ENCODE measurements around the gene SPDYE4.

Gene SPDYE4

GRCh38 chr17:8741771-8742170 is 16.6 kb downstream of the SPDYE4 start:
- Histone ChIP-seq H3K9ac (ENCODE audit: low read depth, low read length, poor library complexity, severe bottlenecking) (no peak overlapping the region), H3K4me1 (ENCODE audit: insufficient read depth, low read length, poor library complexity, severe bottlenecking) (peaks cover 12% of the 10 kb centered on the region), H2AFZ (ENCODE audit: low read length) (no peak overlapping the region; the same call in 1 of the 2 replicates), H3K36me3 (ENCODE audit: insufficient read depth, low read length) (no peaks in the 10 kb centered on the region), H3F3A (ENCODE audit: low read depth) (no peaks in the 10 kb centered on the region), H3K4me2 (ENCODE audit: low read depth, low read length, poor library complexity, severe bottlenecking) (no peak overlapping the region), H4K20me1 (ENCODE audit: insufficient read depth, low read length, poor library complexity, severe bottlenecking) (no peaks in the 10 kb centered on the region), H3K79me2 (ENCODE audit: insufficient read depth, low read length) (no peaks in the 10 kb centered on the region), H3K9me2 (replicated peaks; ENCODE audit: low read depth, low read length) (no peaks in the 10 kb centered on the region), H3K9me3 (ENCODE audit: insufficient read depth, low read depth, low read length) (no peaks in the 10 kb centered on the region), H3K27me3 (ENCODE audit: insufficient read depth, low read length, poor library complexity, severe bottlenecking) (no peaks in the 10 kb centered on the region), H3K4me3 (ENCODE audit: low read length, poor library complexity, severe bottlenecking) (no peak overlapping the region)
- no peak for TF ChIP-seq EZH2phosphoT487 (IDR thresholded peaks at IDR 0.05; ENCODE audit: borderline replicate concordance)
- TF ChIP-seq CTCF (conservative IDR thresholded peaks at IDR 0.05; ENCODE audit: low read length), result no peak

GRCh38 chr17:8741366-8741765 is 17.0 kb downstream of the SPDYE4 start:
- no peaks in the 10 kb centered on the region for H3F3A ChIP-seq (ENCODE audit: low read depth)
- H3K36me3 ChIP-seq (ENCODE audit: insufficient read depth, low read length), result no peaks in the 10 kb centered on the region
- no peak overlapping the region for H3K4me2 ChIP-seq (ENCODE audit: low read depth, low read length, poor library complexity, severe bottlenecking)
- no peaks in the 10 kb centered on the region for H3K27me3 ChIP-seq (ENCODE audit: insufficient read depth, low read length, poor library complexity, severe bottlenecking)
- no peaks in the 10 kb centered on the region for H4K20me1 ChIP-seq (ENCODE audit: insufficient read depth, low read length, poor library complexity, severe bottlenecking)
- H3K4me3 ChIP-seq (ENCODE audit: low read length, poor library complexity, severe bottlenecking), result no peak overlapping the region
- no peaks in the 10 kb centered on the region for H3K79me2 ChIP-seq (ENCODE audit: insufficient read depth, low read length)
- 0 out of 2 replicates have a peak overlapping the region, but pooled peaks have one; percentile 62 for H2AFZ ChIP-seq (ENCODE audit: low read length)
- H3K9me2 ChIP-seq (replicated peaks; ENCODE audit: low read depth, low read length), result no peaks in the 10 kb centered on the region
- H3K9me3 ChIP-seq (ENCODE audit: insufficient read depth, low read depth, low read length), result no peaks in the 10 kb centered on the region
- no peak overlapping the region for H3K9ac ChIP-seq (ENCODE audit: low read depth, low read length, poor library complexity, severe bottlenecking)
- peaks cover 11% of the 10 kb centered on the region for H3K4me1 ChIP-seq (ENCODE audit: insufficient read depth, low read length, poor library complexity, severe bottlenecking)
- TF ChIP-seq EZH2phosphoT487 (IDR thresholded peaks at IDR 0.05; ENCODE audit: borderline replicate concordance) (no peak), CTCF (conservative IDR thresholded peaks at IDR 0.05; ENCODE audit: low read length) (no peak)

GRCh38 chr17:8740486-8740885 is 17.9 kb downstream of the SPDYE4 start:
- peak overlapping the region; percentile 62 for H3K4me2 ChIP-seq (ENCODE audit: low read depth, low read length, poor library complexity, severe bottlenecking)
- no peaks in the 10 kb centered on the region for H3K79me2 ChIP-seq (ENCODE audit: insufficient read depth, low read length)
- H3K9me2 ChIP-seq (replicated peaks; ENCODE audit: low read depth, low read length), result no peaks in the 10 kb centered on the region
- no peaks in the 10 kb centered on the region for H3K27me3 ChIP-seq (ENCODE audit: insufficient read depth, low read length, poor library complexity, severe bottlenecking)
- H4K20me1 ChIP-seq (ENCODE audit: insufficient read depth, low read length, poor library complexity, severe bottlenecking), result no peaks in the 10 kb centered on the region
- H3K9ac ChIP-seq (ENCODE audit: low read depth, low read length, poor library complexity, severe bottlenecking), result peak overlapping the region; percentile 51
- H3K36me3 ChIP-seq (ENCODE audit: insufficient read depth, low read length), result no peaks in the 10 kb centered on the region
- no peaks in the 10 kb centered on the region for H3F3A ChIP-seq (ENCODE audit: low read depth)
- TF ChIP-seq EZH2phosphoT487 (IDR thresholded peaks at IDR 0.05; ENCODE audit: borderline replicate concordance), result no peak
- TF ChIP-seq CTCF (conservative IDR thresholded peaks at IDR 0.05; ENCODE audit: low read length), result peak; percentile 45
- H3K4me1 ChIP-seq (ENCODE audit: insufficient read depth, low read length, poor library complexity, severe bottlenecking), result peaks cover 5% of the 10 kb centered on the region
- peak overlapping the region; percentile 64 for H3K4me3 ChIP-seq (ENCODE audit: low read length, poor library complexity, severe bottlenecking)
- H3K9me3 ChIP-seq (ENCODE audit: insufficient read depth, low read depth, low read length), result no peaks in the 10 kb centered on the region
- peak overlapping the region; percentile 62; the same call in 1 of the 2 replicates for H2AFZ ChIP-seq (ENCODE audit: low read length)
